HCT116 (cell line): ENCODE results near the gene SOHLH2. TPM values are rescaled to one million over a fixed set of nuclear protein-coding genes. Genes with fewer than 3 reads are reported as not detected.

Experiments
- ATAC-seq: fragments of 200-7000 bp; cut with Tn5 transposase; 2 replicates; pipeline ENCODE4 v1.9.1; 2020; ENCODE audit warnings: mild to moderate bottlenecking, moderate library complexity
- BruUV-seq: library from RNA; stranded (reverse); fragments of 400-500 nt; replicated peaks from 2 replicates; lab custom pipeline; 2021; lab: Mats Ljungman, UMichigan
- CTCF ChIA-PET: fragments of 300-600 bp; sonication (Branson Sonifier 250); formaldehyde crosslinking; loops from one replicate; lab custom pipeline; 2021; ENCODE audit warnings: antibody characterized with exemption; lab: Charles Lee
- POLR2A ChIA-PET: fragments of 300-600, 350-600 bp; sonication (Branson Sonifier 250); formaldehyde crosslinking; loops from one replicate; lab custom pipeline; 2021; ENCODE audit warnings: antibody characterized with exemption; lab: Charles Lee
- RAD21 ChIA-PET, 2 experiments: fragments of 300-600 bp; sonication (Branson Sonifier 250); formaldehyde crosslinking; loops; one replicate each; lab custom pipeline; 2023; ENCODE audit warnings: low total read pairs in 2 of 2; ENCODE audit not compliant: uncharacterized antibody in 2 of 2, unreplicated experiment in 2 of 2, low non-redundant PET in 1 of 2; lab: Charles Lee
- DNase-seq: peaks from one replicate; pipeline ENCODE4 v3.0.0-alpha.2; 2010; ENCODE audit warnings: low read depth, low spot score
- H2AFZ ChIP-seq: fragments of 200-600 bp; shearing (Covaris generic), sonication (generic); 2 replicates; pipeline ENCODE4 v1.6.1; 2017; ENCODE audit warnings: low read depth, mixed run types, mixed read lengths, antibody characterized with exemption, low read length; ENCODE audit not compliant: poor library complexity, severe bottlenecking
- H3K27ac ChIP-seq: 2 replicates; pipeline ENCODE4 v1.5.1; 2012; ENCODE audit warnings: low read depth, low read length
- H3K27me3 ChIP-seq: fragments of 200-600 bp; sonication (generic); 2 replicates; pipeline ENCODE4 v1.6.1; 2016; ENCODE audit warnings: mixed run types, low read length, mixed read lengths; ENCODE audit not compliant: insufficient read depth
- H3K36me3 ChIP-seq, 2 experiments: fragments of 200-500 bp in 1 of 2; fragments of 200-600 bp in 1 of 2; sonication (Bioruptor generic) in 1 of 2; sonication (generic) in 1 of 2; 2 replicates each; pipeline versions ENCODE4 v1.5.1 to v1.6.1; 2014 to 2016; ENCODE audit warnings: low read length in 2 of 2, inconsistent platforms in 1 of 2, mixed read lengths in 1 of 2, mixed run types in 1 of 2; ENCODE audit not compliant: insufficient read depth in 2 of 2, control insufficient read depth in 1 of 2
- H3K4me1 ChIP-seq, 2 experiments: fragments of 200-600 bp in 1 of 2; sonication (generic) in 1 of 2; 2 replicates each; pipeline versions ENCODE4 v1.5.1 to v1.6.1; 2012 to 2017; ENCODE audit warnings: low read length in 2 of 2, inconsistent platforms in 1 of 2, mild to moderate bottlenecking in 1 of 2, mixed read lengths in 1 of 2, mixed run types in 1 of 2, moderate library complexity in 1 of 2; ENCODE audit not compliant: insufficient read depth in 2 of 2, control insufficient read depth in 1 of 2
- H3K4me2 ChIP-seq: fragments of 200-600 bp; sonication (generic); 2 replicates; pipeline ENCODE4 v1.6.1; 2017; ENCODE audit warnings: mixed run types, low read length, mixed read lengths
- H3K4me3 ChIP-seq, 2 experiments: fragments of 200-600 bp in 1 of 2; sonication (generic) in 1 of 2; replicated peaks in 1 of 2; 2 replicates each; pipeline ENCODE4 v1.5.1; 2011 to 2016; ENCODE audit warnings: low read length in 2 of 2, control low read depth in 1 of 2, low read depth in 1 of 2, mild to moderate bottlenecking in 1 of 2, mixed read lengths in 1 of 2, mixed run types in 1 of 2
- H3K79me2 ChIP-seq: fragments of 200-600 bp; sonication (generic); 2 replicates; pipeline ENCODE4 v1.6.1; 2017; ENCODE audit warnings: mild to moderate bottlenecking, mixed run types, low read length, moderate library complexity, mixed read lengths; ENCODE audit not compliant: insufficient read depth
- H3K9ac ChIP-seq: fragments of 200-600 bp; sonication (generic); 2 replicates; pipeline ENCODE4 v1.6.1; 2016; ENCODE audit warnings: low read length, mixed read lengths
- H3K9me2 ChIP-seq: fragments of 200-600 bp; sonication (generic), shearing (Covaris generic); 2 replicates; pipeline ENCODE4 v1.6.1; 2017; ENCODE audit warnings: mixed run types, mild to moderate bottlenecking, moderate library complexity; ENCODE audit not compliant: insufficient read depth
- H3K9me3 ChIP-seq, 2 experiments: fragments of 200-500 bp in 1 of 2; fragments of 200-600 bp in 1 of 2; sonication (Bioruptor generic) in 1 of 2; sonication (generic) in 1 of 2; 2 replicates each; pipeline ENCODE4 v1.6.1; 2014 to 2017; ENCODE audit warnings: low read length in 2 of 2, mixed read lengths in 2 of 2, inconsistent platforms in 1 of 2, low read depth in 1 of 2, mild to moderate bottlenecking in 1 of 2, mixed run types in 1 of 2, moderate library complexity in 1 of 2; ENCODE audit not compliant: control insufficient read depth in 1 of 2, insufficient read depth in 1 of 2
- H4K20me1 ChIP-seq: fragments of 200-600 bp; sonication (generic), shearing (Covaris generic); 2 replicates; pipeline ENCODE4 v1.6.1; 2017; ENCODE audit warnings: mixed run types, mild to moderate bottlenecking, moderate library complexity; ENCODE audit not compliant: insufficient read depth
- CBX3 ChIP-seq: IDR thresholded peaks from 2 replicates; pipeline ENCODE4 v1.6.1; 2012; ENCODE audit warnings: low read depth
- CEBPB ChIP-seq: IDR thresholded peaks from 2 replicates; pipeline ENCODE4 v1.6.1; 2012; ENCODE audit warnings: low read depth
- ELF1 ChIP-seq: IDR thresholded peaks from 2 replicates; pipeline ENCODE4 v1.6.1; 2012; ENCODE audit warnings: low read depth, borderline replicate concordance
- EZH2 ChIP-seq: fragments of 200-600 bp; sonication (generic); IDR thresholded peaks from 2 replicates; pipeline ENCODE4 v1.6.1; 2017; ENCODE audit warnings: antibody characterized with exemption, mixed run types
- EZH2phosphoT487 ChIP-seq: fragments of 200-600 bp; IDR thresholded peaks from 2 replicates; pipeline ENCODE4 v1.6.1; 2018; ENCODE audit warnings: antibody characterized with exemption, borderline replicate concordance
- FOSL1 ChIP-seq: IDR thresholded peaks from 2 replicates; pipeline ENCODE4 v1.6.1; 2012; ENCODE audit warnings: low read depth
- RAD21 ChIP-seq: IDR thresholded peaks from 2 replicates; pipeline ENCODE4 v1.6.1; 2012; ENCODE audit warnings: low read depth, mild to moderate bottlenecking
- REST ChIP-seq: IDR thresholded peaks from 2 replicates; pipeline ENCODE4 v1.6.1; 2012; ENCODE audit warnings: low read depth
- SIN3A ChIP-seq: IDR thresholded peaks from 2 replicates; pipeline ENCODE4 v1.6.1; 2012; ENCODE audit warnings: low read depth
- SP1 ChIP-seq: IDR thresholded peaks from 2 replicates; pipeline ENCODE4 v1.6.1; 2012; ENCODE audit warnings: low read depth
- SRF ChIP-seq: IDR thresholded peaks from 2 replicates; pipeline ENCODE4 v1.6.1; 2012; ENCODE audit warnings: low read depth
- YY1 ChIP-seq: IDR thresholded peaks from 2 replicates; pipeline ENCODE4 v1.6.1; 2011; ENCODE audit warnings: low read length, low read depth, moderate library complexity, mild to moderate bottlenecking; ENCODE audit not compliant: insufficient replicate concordance; ENCODE audit errors: extremely low read depth
- ZNF274 ChIP-seq: fragments of 200-500 bp; sonication (Bioruptor generic); IDR thresholded peaks from 2 replicates; pipeline ENCODE4 v1.6.1; 2014; ENCODE audit warnings: mild to moderate bottlenecking, low read depth, low read length, inconsistent platforms
- intact Hi-C: fragments of 100-400 bp; cut with micrococcal nuclease; formaldehyde crosslinking; loops from 2 replicates; pipeline ENCODE4 v1.10.0; 2022
- total RNA-seq: library from RNA; stranded (reverse); gene quantifications from one replicate; pipeline ENCODE4 v1.2.1, GENCODE V29; 2021; ENCODE audit not compliant: unreplicated experiment
- TF ChIP-seq, protein P1 (sequence below): IDR thresholded peaks from 2 replicates; pipeline ENCODE4 v1.6.1; 2012
- TF ChIP-seq, protein P2 (sequence below), 3 experiments: fragments of 200-600 bp in 1 of 3; sonication (generic) in 1 of 3; IDR thresholded peaks in 2 of 3; conservative IDR thresholded peaks in 1 of 3; 2 replicates each; pipeline ENCODE4 v1.5.1; 2012 to 2017; ENCODE audit warnings: low read depth in 2 of 3, low read length in 2 of 3, antibody characterized with exemption in 1 of 3, borderline replicate concordance in 1 of 3, control low read depth in 1 of 3, mild to moderate bottlenecking in 1 of 3, mixed read lengths in 1 of 3, mixed run types in 1 of 3, moderate library complexity in 1 of 3; ENCODE audit not compliant: insufficient read depth in 1 of 3

SOHLH2 gene
- total RNA-seq, 1 experiment from 2014 or later: not detected

GRCh38 chr13:36163286-36163685 is 51.1 kb downstream of the SOHLH2 start:
- Histone ChIP-seq H3K36me3 (no peaks in the 10 kb centered on the region), H3K9me3 (peaks cover 0 to 8% of the 10 kb centered on the region in 2 experiments; a peak in 1 of 4 replicates), H3K9me2 (no peaks in the 10 kb centered on the region), H2AFZ (no peak overlapping the region), H3K9ac (no peak overlapping the region), H3K4me3 (no peak overlapping the region), H3K4me2 (no peak overlapping the region), H3K27ac (no peak overlapping the region), H3K4me1 (no peaks in the 10 kb centered on the region), H4K20me1 (no peaks in the 10 kb centered on the region), H3K27me3 (no peaks in the 10 kb centered on the region), H3K79me2 (no peaks in the 10 kb centered on the region)
- intact Hi-C loops: no loop called here
- TF ChIP-seq EZH2phosphoT487 (no peak), ZNF274 (no peak), RAD21 (no peak), YY1 (no peak), CBX3 (no peak), SIN3A (no peak)
- POLR2A ChIA-PET: no interaction called here
- DNase-seq: no peak
- BruUV-seq: no TSS peak
- CTCF ChIA-PET: no interaction called here
- ATAC-seq: no peak
- RAD21 ChIA-PET: no interaction called here

GRCh38 chr13:36160297-36160696 is 54.1 kb downstream of the SOHLH2 start:
- Histone ChIP-seq H3K27me3 (no peaks in the 10 kb centered on the region), H3K4me3 (no peak overlapping the region), H3K36me3 (no peaks in the 10 kb centered on the region), H2AFZ (no peak overlapping the region), H3K9me2 (no peaks in the 10 kb centered on the region), H3K9ac (no peak overlapping the region), H4K20me1 (no peaks in the 10 kb centered on the region), H3K4me1 (no peaks in the 10 kb centered on the region), H3K27ac (no peak overlapping the region), H3K79me2 (no peaks in the 10 kb centered on the region), H3K4me2 (no peak overlapping the region), H3K9me3 (peaks cover 0 to 7% of the 10 kb centered on the region in 2 experiments; a peak in 2 of 4 replicates)
- DNase-seq (no peak), ATAC-seq (no peak)
- BruUV-seq: no TSS peak
- CTCF ChIA-PET: no interaction called here
- POLR2A ChIA-PET: no interaction called here
- RAD21 ChIA-PET: no interaction called here
- TF ChIP-seq FOSL1: no peak
- no peak for TF ChIP-seq EZH2
- no peak for TF ChIP-seq RAD21
- TF ChIP-seq REST: no peak
- TF ChIP-seq SRF: no peak
- TF ChIP-seq, protein P1, sequence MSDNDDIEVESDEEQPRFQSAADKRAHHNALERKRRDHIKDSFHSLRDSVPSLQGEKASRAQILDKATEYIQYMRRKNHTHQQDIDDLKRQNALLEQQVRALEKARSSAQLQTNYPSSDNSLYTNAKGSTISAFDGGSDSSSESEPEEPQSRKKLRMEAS: no peak
- no peak for TF ChIP-seq SIN3A
- no peak for TF ChIP-seq ELF1
- TF ChIP-seq SP1: no peak
- TF ChIP-seq, protein P2, sequence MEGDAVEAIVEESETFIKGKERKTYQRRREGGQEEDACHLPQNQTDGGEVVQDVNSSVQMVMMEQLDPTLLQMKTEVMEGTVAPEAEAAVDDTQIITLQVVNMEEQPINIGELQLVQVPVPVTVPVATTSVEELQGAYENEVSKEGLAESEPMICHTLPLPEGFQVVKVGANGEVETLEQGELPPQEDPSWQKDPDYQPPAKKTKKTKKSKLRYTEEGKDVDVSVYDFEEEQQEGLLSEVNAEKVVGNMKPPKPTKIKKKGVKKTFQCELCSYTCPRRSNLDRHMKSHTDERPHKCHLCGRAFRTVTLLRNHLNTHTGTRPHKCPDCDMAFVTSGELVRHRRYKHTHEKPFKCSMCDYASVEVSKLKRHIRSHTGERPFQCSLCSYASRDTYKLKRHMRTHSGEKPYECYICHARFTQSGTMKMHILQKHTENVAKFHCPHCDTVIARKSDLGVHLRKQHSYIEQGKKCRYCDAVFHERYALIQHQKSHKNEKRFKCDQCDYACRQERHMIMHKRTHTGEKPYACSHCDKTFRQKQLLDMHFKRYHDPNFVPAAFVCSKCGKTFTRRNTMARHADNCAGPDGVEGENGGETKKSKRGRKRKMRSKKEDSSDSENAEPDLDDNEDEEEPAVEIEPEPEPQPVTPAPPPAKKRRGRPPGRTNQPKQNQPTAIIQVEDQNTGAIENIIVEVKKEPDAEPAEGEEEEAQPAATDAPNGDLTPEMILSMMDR (IDR thresholded peaks at IDR 0.05 in 2 of 3, conservative IDR thresholded peaks at IDR 0.05 in 1 of 3; ENCODE audit: borderline replicate concordance in 1 of 3, insufficient read depth in 1 of 3, low read depth in 2 of 3, low read length in 2 of 3): no peak
- TF ChIP-seq CBX3: no peak
- no peak for TF ChIP-seq CEBPB
- intact Hi-C loops: no loop called here
